GM12865 (cell line): ENCODE measurements around the gene TMEM119.
A peak's percentile ranks its signal among the peaks of the same experiment; 100 is the strongest.
"Not testable (repeated sequence)": the region's sequence is repeated elsewhere in the genome, so short reads cannot be mapped to it uniquely, and the experiment has no call there.

Source experiments
- DNase-seq: peaks from one replicate; pipeline ENCODE4 v3.0.0; 2010; ENCODE audit warnings: low read depth
- H3K4me3 ChIP-seq: 2 replicates; pipeline ENCODE4 v1.5.1; 2011; ENCODE audit warnings: mild to moderate bottlenecking, low read depth, low read length, control low read depth
- TF ChIP-seq, protein P1 (sequence below): IDR thresholded peaks from 2 replicates; pipeline ENCODE4 v1.5.1; 2011; ENCODE audit warnings: low read length, control low read depth, low read depth, inconsistent platforms; ENCODE audit not compliant: insufficient read depth; ENCODE audit errors: missing control alignments

The TMEM119 gene

GRCh38 chr12:108622921-108623514, 25.1 kb upstream of the TMEM119 start:
- no peak overlapping the region for H3K4me3 ChIP-seq
- TF ChIP-seq, protein P1, sequence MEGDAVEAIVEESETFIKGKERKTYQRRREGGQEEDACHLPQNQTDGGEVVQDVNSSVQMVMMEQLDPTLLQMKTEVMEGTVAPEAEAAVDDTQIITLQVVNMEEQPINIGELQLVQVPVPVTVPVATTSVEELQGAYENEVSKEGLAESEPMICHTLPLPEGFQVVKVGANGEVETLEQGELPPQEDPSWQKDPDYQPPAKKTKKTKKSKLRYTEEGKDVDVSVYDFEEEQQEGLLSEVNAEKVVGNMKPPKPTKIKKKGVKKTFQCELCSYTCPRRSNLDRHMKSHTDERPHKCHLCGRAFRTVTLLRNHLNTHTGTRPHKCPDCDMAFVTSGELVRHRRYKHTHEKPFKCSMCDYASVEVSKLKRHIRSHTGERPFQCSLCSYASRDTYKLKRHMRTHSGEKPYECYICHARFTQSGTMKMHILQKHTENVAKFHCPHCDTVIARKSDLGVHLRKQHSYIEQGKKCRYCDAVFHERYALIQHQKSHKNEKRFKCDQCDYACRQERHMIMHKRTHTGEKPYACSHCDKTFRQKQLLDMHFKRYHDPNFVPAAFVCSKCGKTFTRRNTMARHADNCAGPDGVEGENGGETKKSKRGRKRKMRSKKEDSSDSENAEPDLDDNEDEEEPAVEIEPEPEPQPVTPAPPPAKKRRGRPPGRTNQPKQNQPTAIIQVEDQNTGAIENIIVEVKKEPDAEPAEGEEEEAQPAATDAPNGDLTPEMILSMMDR: no peak
- DNase-seq: no peak

- peak; percentile 70 for DNase-seq
- TF ChIP-seq, protein P1: no peak
- no peak overlapping the region for H3K4me3 ChIP-seq
Measured at GRCh38 chr12:108622421-108622820, 24.5 kb upstream of the TMEM119 start.

DNA sequence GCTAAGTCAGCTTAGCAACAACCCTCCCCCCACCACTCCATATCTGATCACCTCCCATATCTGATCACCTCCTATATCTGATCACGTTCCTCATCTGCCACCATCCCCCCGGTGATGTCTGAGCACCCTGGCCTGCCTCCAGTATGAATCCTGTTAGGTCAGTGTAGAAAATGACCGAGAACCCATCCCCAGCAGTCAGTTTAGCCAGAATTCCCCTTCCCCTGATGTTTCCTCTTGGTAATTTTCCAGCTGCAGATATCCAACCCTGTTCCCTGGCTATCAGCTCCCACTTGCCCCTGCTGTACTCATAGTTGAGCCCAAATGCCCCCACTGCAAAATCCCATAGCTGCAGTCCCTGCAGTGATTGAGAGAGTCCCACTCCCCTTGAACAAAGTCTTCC, 23.3 kb upstream of the TMEM119 start:
- DNase-seq: no peak
- TF ChIP-seq, protein P1: no peak
- no peak overlapping the region for H3K4me3 ChIP-seq

DNA sequence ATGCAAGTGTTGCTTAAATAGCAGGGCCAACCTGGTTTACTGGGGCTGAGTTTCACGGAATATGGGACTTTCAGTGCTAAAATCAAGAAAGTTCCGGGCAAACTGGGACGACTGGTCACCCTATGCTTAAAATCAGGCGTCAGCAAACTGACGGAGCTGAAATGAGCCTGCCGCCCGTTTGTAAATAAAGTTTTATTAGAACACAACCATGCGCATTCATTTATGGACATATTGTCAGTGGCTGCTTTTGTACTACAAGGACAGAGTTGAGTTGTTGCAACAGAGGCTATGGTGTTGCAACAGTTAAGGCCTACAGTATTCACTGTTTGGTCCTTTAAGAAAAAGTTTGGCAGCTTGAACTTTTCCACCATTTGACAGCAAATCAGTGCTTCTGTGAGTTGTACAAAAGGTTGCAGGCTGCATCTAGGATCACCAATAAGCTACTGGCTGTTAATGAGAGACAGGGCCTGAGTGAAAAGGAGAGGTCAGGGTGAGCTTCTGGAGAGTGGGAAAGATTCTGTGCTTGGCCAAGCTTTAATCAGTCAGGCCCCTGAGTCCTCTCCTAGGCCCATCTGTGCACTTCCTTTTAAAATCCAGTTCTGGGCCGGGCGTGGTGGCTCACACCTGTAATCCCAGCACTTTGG, 22.5 kb upstream of the TMEM119 start:
- DNase-seq: no peak
- H3K4me3 ChIP-seq: no peak overlapping the region
- TF ChIP-seq, protein P1: no peak

DNA sequence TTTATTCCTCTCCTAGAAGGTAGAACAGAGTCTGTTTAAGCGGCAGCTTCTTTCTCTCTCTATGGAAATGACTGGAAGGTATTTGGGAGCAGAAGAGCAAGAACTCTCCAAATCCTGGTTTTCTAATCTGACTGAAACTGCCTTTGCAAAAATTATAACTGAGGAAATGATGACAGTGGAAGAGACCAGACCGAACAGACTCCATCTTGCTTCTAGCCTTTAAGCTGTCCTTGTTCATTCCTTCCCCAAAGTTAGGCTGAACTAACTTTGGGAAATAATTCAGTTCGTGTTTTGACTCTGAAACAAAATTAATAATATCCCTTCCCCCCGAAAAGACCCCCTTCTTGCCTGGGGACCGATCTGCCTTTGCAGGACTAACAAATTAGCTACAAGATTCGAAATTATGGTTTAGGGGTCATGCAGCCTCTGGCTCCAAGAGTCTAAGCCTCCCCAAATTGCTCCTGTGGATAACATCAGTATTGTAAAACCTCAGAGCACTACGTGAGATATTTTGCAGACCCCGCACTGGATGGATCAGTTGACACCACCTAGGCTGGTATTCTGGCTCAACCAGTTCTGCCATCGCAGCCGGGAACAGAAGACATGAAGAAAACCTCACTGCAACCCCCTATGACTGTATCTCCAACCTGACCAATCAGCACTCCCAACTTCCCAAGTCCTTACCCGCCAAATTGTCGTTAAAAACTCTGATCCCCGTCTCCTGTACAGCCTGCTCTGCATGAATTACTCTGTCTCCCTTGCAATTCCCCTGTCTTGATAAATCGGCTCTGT, 21.7 kb upstream of the TMEM119 start:
- no peak overlapping the region for H3K4me3 ChIP-seq
- no peak for DNase-seq
- TF ChIP-seq, protein P1: no peak

DNA sequence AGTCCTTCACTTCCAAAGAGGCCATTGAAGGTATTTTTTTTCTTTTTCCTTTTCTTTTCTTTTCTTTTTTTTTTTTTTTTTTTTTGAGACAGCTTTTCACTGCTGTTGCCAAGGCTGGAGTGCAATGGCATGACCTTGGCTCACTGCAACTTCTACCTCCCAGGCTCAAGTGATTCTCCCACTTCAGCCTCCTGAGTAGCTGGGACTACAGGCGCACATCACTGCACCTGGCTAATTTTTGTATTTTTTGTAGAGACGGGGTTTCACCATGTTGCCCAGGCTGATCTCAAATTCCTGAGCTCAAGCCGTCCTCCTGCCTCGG, 21.0 kb upstream of the TMEM119 start:
- H3K4me3 ChIP-seq, DNase-seq: not testable (repeated sequence)

GRCh38 chr12:108618079-108618952, 20.4 kb upstream of the TMEM119 start:
- DNase-seq: peak; percentile 92
- TF ChIP-seq, protein P1: peak; percentile 92
- no peak overlapping the region for H3K4me3 ChIP-seq
